Coronary artery (tissue), 2 donors: ENCODE data around the gene TMC4.
A peak's percentile ranks its signal among the peaks of the same experiment; 100 is the strongest.
"Not testable (repeated sequence)": the region's sequence is repeated elsewhere in the genome, so short reads cannot be mapped to it uniquely, and the experiment has no call there.

Experiments used
- DNase-seq: peaks from one replicate; pipeline ENCODE4 v3.0.0-alpha.2; 2017; ENCODE audit warnings: low spot score
- H3K27ac ChIP-seq, 2 donors: fragments of 200-600 bp; sonication (generic); one replicate each; pipeline ENCODE4 v1.5.1; 2016 to 2019
- H3K4me3 ChIP-seq: fragments of 200-600 bp; sonication (generic); 2 replicates; pipeline ENCODE4 v1.5.1; 2016; ENCODE audit warnings: mild to moderate bottlenecking, moderate library complexity
- CTCF ChIP-seq: fragments of 200-600 bp; sonication (generic); IDR thresholded peaks from one replicate; pipeline ENCODE4 v1.5.1; 2019; ENCODE audit warnings: antibody characterized with exemption

TMC4 gene, protein sequence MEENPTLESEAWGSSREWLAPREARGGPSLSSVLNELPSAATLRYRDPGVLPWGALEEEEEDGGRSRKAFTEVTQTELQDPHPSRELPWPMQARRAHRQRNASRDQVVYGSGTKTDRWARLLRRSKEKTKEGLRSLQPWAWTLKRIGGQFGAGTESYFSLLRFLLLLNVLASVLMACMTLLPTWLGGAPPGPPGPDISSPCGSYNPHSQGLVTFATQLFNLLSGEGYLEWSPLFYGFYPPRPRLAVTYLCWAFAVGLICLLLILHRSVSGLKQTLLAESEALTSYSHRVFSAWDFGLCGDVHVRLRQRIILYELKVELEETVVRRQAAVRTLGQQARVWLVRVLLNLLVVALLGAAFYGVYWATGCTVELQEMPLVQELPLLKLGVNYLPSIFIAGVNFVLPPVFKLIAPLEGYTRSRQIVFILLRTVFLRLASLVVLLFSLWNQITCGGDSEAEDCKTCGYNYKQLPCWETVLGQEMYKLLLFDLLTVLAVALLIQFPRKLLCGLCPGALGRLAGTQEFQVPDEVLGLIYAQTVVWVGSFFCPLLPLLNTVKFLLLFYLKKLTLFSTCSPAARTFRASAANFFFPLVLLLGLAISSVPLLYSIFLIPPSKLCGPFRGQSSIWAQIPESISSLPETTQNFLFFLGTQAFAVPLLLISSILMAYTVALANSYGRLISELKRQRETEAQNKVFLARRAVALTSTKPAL

DNA sequence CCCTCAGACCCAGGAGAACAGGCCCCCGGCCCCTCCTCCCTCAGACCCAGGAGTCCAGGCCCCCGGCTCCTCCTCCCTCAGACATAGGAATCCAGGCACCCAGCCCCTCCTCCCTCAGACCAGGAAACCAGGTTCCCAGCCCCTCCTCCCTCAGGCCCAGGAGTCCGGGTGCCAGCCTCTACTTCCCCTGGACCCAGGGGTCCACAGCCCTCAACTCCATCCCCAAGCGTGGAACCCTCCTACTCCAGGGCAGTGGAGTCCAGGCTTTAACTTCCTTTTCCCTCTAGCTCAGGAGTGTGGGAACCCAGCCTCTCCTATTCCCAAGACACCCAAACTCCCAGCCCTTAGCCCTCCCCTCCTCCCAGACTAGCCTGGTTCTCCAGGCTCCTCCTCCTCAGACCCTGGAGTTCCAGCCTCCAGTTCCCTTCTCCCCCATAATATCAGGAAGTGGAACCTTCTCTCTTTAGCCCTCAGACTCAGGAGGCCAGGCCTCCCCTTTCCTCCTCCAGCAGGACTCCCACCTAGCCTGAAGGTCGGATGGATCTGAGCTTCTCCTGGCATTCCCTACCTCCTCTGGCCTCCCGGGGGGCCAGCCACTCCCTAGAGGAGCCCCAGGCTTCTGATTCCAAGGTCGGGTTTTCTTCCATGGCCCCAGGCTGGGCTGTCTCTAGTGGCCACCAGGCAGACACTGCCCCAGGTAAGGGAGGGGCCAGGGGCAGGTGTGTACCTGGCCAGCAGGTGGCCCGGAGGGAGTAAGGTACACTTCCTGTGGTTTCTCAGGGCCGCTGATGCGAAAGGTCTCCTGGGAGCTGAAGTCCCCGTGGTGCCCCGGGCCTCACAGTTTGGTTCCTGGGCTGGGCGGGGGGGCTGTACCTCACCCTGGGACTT lies at the start of gene TMC4:
TMC4 (minus strand) TSS at position 690 of the 888 bp plus-strand sequence; CDS start at position 647, 43 bp downstream.
- no peak for TF ChIP-seq CTCF
- DNase-seq: no peak
- Histone ChIP-seq H3K27ac (no peak within 1 kb of the TSS), H3K4me3 (no peak within 1 kb of the TSS)

DNA sequence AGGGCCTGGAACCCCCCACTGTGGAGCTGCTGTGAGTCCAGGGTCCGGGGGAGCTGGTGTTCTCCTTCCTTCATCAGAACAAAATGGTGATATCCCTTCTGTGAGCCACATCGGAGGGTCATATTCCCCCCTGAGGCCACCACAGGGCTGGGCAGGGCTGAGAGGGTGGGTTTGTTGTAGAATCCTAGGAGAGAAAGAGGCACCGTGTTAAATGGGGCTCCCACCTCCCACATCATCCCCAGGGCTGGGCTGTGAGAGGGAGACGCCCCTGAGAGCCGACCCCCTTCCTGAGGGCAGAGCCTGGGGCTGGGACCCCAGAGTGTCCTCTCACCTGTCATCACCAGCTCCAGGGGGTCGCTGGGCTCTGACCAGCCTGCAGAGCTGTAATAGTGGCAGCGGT lies 49.0 kb upstream of the TMC4 start:
- H3K27ac ChIP-seq, H3K4me3 ChIP-seq: not testable (repeated sequence)
- DNase-seq: peak; percentile 60

DNA sequence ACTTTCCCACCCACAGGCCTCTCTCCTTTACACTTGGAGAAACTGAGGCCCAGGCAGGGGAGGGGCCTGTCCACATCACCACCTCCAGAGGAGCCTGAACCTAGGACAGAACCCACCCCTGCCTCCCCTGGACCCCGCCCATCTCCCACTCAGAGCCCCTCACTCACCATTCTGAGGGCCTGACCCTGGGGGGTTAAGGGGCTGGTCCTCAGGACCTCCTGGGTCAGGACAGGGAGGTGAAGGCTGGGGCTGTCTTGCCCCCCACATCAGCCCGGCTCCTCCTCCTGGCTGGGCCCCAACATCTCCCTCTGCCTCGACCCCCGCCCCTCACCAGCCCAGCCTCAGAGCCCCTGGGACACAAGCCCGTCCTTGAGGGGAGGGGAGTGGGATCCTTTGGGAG lies 46.7 kb upstream of the TMC4 start:
- peak; percentile 54 for DNase-seq
- H3K27ac ChIP-seq: not testable (repeated sequence)

DNA sequence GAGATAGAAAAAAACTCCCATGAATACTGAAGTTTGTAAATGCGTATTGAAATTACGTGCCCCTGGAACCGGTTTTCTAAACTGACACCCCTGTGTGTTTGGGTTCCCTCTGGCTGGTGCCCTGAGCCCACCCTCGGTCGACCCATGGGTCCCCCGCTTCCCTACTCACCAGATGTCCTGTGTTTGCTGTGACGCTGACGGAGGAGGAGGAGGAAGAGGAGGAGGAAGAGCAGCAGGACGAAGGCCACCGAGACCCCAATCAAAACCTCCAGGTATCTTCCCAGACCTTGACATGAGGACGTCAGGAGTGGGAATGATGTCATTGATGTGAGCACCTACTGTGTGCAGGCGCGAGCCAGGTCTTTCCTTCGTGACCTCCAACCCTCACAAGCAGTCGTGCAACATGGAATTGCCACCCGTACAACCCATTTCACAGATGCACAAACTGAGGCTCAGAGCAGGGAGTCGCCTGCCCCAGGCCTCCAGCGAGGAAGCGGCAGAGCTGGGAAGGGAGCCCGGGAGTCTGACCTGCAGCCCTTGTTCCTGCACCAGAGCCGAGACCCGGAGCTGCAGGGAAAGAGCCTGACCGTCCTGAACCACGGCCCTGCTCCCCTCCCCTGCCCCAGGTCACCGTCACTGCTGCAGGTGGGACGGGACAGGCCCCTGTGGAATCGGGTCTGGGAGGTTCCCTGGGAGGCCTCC lies 46.2 kb upstream of the TMC4 start:
- no peak for TF ChIP-seq CTCF
- DNase-seq: peak; percentile 72
- Histone ChIP-seq H3K4me3 (no peak overlapping the region), H3K27ac (no peak overlapping the region)

More for the DNA sequence above, 46.7 kb upstream of the TMC4 start:
- H3K4me3 ChIP-seq: not testable (repeated sequence)

GRCh38 chr19:54218259-54218658 lies 45.3 kb upstream of the TMC4 start:
- TF ChIP-seq CTCF: no peak
- no peak overlapping the region for H3K4me3 ChIP-seq
- DNase-seq: no peak
- H3K27ac ChIP-seq: no peak overlapping the region

DNA sequence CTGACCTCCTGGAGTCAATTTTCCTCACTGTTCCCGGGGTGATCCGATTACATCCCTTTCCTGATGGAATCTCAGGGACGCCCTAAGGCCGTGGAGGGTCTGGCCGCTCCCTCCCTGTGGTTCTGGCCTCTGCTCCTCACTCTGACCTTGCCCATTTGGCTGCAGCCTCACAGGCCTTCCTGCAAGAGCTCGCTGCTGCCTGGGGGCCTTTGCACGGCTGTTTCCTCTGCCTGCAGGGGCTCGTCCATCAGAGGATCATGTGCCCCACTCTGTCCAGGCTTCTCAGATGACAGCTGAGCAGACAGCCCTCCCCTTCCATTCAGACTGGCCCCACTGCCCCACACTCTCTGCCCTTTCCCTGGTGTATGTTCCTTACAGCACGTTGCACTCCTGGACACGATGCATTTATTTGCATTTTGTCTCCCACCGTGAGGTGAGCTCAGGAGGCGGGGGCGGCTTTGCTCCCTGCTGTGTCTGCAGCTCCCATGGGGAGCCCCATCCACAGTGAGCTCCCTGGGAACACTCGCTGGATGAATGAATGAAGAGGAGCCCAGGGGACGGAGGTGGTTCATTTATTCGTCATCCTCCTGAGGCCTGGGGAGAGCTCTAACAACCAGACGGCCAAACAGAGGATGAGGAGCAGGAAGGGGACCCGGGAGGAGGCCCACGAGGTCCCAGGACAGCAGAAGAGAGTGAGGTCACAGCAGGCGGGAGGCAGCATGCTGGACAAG lies 44.7 kb upstream of the TMC4 start:
- DNase-seq, H3K4me3 ChIP-seq, H3K27ac ChIP-seq: not testable (repeated sequence)

GRCh38 chr19:54216869-54217268 lies 43.9 kb upstream of the TMC4 start:
- Histone ChIP-seq H3K27ac (no peak overlapping the region), H3K4me3 (no peak overlapping the region)
- TF ChIP-seq CTCF: no peak
- no peak for DNase-seq

DNA sequence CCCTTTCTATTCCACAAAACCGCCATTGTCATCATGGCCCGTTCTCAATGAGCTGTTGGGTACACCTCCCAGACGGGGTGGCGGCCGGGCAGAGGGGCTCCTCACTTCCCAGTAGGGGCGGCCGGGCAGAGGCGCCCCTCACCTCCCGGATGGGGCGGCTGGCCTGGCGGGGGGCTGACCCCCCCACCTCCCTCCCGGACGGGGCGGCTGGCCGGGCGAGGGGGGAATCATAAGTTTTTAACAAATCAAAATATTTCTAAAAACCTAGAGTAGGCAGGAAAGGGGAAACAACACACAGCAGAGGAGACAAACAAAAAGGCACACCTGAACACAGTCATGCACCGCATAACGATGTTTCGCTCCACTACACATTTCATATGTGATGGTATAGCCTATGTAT lies 41.8 kb upstream of the TMC4 start:
- not testable (repeated sequence) for H3K27ac ChIP-seq, DNase-seq, H3K4me3 ChIP-seq

- H3K27ac ChIP-seq, DNase-seq, H3K4me3 ChIP-seq: not testable (repeated sequence)
Observed at GRCh38 chr19:54214217-54214616, 41.3 kb upstream of the TMC4 start.
